Stimulated activated CD4-positive, alpha-beta T cell treated with anti-CD3 and anti-CD28 coated beads, Interleukin-4, amount 100 ng/mL, for 24 hours (primary cell): ENCODE measurements around the gene ASCC3.

Source experiments
- DNase-seq: peaks from one replicate; pipeline ENCODE4 v3.0.0-alpha.2; 2020

Gene ASCC3

DNA sequence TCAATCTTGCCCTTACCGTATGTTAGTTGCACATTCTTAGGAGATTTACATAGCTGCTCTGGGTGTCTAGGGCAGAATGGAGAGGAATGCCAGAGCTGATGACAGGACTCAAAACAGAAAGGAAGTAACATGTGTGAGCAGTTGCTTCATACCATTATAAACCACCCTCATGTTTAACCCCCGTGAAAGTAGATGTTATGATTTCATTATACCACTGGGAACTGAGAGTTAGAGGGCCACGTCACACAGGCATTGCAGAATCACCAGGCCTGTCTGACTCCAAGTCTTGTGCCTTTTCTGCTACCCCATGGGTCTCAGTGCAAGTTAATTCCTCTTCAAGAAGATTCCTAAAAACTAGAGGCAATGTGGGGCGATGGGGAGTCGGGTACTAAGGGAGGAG lies 392.9 kb downstream of the ASCC3 start:
- DNase-seq = no peak

DNA sequence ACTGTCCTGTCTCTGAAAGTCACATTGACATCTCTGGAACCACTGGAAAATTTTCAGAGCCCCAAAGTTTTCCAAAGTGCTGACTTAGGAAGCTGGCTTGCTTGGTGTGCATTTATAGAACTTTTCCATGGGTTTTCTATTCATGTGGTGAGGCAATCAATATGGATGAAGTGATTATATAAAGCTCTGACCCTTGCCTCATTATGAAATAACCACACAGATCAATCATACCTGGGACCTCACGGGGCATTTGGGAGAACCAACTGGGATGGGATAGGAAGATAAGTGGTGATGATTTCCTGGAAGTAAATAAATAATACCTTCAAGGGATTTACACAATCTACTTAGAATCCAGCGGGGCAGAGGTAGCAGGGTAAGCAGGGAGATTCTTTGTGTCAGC lies 393.5 kb downstream of the ASCC3 start:
- no peak for DNase-seq

DNA sequence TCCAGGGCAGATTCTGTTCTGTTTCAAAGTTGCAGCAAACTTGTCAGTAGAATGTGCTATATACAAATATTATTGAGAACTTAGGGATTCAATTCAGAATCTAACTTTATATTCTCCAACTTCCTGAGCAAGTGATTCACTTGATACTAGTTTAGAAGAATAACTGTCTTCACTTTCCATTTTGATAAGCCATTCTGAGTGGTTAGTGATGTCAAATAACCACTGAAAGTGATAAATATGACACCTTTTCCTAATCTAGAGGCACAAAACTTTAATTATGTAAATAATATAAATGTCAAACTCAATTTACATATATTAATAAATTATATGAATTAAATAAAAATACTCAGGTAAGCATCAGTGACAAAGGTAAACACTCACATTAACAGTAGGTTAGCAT lies 395.9 kb downstream of the ASCC3 start:
- no peak for DNase-seq

DNA sequence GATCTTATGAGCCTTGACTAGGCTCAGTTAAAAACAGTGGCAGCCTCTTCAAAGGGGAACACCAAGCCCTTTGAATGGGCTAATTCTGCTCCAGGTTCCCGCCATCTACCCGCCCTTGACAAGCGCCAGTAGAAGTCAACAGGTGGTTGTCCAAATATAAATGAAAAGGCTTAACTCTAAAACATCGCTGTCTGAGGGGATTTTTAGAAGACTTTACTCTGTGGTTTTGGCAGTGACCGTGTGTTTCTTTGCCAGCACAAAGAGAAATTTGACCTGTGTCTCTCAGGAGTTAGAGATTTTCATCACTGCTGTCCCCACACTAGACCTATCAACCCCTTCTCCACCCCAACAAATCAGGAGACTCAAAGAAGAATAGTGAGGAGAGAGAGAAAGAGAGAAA lies 396.7 kb downstream of the ASCC3 start:
- no peak for DNase-seq

DNA sequence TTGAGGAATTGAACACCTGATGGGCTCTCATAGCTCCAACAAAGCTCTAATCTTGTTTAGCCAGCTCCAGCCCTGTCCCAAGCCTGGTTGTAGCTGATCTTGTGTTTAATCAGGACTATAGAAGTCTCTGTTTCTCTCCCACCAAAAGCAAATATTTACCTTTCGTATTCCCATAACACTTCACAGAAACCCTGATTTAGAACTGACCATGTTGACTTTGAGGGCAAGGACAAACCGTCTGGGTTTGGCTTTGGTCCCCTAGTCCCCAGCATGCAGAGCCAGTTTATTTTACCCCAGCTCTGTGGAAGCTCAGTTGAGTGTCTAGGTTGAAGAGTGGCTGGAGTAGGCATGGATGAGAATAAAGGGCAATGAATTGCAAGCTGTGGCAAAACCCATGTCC lies 398.4 kb downstream of the ASCC3 start:
- DNase-seq = no peak

DNA sequence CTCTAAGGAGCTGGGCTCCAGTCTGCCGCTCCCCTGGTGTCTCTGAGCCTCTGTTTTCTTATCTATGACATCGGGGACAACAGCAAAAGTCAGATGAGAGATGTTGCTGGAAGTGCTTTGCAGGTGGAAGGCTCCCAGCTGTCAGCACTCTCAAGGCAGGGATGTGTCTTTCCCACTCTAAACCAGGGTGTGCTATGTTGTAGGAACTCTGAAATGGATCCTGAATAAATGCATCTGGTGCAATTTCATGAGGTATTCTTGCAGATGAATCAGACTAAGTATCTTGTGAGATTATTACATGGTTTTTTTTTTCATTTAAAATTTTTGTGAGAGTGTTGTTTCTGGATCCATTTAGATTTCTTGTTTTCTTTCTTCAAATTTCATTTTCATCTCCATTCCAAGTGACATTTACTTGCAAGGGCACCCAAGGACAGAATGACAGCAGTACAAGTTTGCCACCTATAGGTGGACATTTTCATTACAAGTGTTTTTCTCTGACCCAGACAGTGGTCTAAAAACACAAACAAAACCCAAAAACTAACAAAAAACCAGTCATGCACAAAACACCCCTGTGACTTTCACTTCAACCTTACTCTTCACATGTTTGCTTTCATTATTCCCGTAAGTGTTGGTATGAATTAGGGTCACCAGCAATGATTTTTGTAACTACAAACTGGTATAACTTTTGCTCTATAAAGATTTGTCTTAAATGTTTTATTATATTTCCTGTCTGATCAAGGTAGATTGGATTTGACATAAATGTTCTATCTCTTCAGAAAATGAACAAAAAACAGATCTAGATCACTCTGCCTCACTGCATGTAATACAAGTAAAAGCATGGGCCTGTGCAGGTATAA lies 401.7 kb downstream of the ASCC3 start:
- DNase-seq = no peak

DNA sequence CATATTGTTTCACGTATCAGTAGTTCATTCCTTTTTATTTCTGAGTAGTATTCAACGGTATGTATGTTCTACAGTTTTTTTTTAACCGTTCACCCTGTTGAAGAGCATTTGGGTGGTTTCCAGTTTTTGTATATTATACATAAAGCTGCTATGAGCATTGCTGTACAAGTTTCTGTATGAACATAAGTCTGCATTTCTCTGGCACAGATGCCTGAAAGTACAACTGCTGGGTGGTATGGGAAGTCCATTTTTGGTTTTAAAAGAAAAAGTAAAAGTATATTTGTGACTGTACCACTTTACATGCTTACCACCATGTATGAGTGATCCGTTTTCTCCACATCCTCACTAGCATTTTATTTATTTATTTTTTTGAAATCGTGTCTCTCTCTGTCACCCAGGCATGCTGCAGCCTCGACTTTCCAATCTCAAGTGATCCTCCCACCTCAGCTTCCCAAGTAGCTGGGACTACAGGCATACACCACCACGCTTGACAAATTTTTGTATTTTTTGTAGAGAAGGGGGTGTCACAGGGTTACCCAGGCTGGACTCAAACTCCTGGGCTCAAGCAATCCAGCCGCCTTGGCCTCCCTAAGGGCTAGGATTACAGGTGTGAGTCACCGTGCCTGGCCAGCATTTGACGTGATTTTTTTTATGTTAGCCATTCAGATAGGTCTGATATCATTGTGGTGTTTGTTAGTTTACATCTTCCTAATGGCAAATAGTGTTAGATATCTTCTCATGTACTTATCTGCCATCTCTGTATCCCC lies 405.4 kb downstream of the ASCC3 start:
- DNase-seq = no peak

DNA sequence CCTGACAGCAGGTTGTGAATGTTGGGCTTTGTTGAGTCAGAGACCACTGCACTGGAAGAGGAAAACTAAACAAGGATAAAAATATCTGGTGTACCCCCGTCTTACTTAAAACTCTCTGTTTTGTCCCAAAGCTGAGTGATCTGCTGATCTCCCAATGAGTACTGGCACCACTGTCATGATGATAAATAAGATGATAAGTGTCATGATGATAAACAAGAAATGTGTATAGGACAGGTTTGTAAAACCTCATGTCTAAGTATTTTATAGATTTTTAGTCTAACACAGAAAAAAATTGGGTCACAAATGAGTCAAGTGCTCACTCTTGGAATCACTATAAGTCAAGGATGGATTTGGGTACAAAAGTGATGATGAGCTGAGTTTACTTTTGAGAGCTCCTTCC lies 407.9 kb downstream of the ASCC3 start:
- no peak for DNase-seq

DNA sequence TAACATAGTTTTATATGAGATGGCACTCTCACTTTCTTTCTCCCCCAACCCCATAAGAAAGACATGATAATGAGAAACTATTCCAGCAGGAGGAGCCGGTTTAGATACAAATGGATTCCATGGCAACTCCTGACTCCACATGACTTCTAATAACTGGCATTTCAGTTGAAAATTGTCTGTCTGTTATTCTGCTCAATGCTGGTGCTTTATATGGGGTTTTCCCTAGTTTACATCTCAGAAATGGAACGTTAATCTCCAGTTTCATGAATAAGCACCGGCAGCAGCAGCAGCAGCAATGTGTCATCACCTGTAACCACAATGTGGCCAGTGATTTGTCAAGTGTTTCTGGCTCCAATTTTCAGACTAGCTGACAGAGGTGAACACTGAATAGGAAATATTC lies 408.5 kb downstream of the ASCC3 start:
- peak; percentile 27 for DNase-seq

DNA sequence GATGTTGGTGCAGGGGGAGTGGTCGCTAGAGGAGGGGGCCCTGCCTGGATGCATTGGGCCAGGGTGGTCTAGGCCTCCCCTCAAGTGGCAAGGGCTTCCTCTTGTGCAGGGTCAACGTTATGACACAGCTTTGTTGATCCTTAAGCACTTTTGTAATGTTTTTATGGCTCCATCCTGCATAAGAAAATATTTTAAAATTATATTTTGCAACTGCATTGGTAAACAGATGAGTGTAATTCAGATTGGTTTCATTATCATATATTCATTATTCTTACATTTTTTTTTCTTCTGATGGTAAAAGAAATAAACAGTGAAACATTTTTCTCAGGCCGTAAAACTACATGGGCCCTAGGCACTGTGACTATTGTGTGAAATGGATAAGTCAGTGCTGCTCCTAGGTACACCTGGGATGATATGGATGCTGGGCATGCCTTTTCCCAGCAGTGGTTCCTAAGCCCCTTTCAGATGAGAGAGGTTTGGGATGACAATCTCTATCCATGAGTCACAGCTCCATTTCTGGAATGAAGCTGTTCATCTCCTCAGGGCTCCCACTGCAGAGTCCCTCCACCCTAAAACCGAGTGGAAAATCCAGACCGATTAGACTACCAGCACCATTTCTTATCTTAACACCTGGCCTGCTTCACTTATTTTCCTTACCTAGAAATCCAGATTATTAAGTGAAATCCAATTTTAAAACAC lies 410.6 kb downstream of the ASCC3 start:
- DNase-seq = no peak

DNA sequence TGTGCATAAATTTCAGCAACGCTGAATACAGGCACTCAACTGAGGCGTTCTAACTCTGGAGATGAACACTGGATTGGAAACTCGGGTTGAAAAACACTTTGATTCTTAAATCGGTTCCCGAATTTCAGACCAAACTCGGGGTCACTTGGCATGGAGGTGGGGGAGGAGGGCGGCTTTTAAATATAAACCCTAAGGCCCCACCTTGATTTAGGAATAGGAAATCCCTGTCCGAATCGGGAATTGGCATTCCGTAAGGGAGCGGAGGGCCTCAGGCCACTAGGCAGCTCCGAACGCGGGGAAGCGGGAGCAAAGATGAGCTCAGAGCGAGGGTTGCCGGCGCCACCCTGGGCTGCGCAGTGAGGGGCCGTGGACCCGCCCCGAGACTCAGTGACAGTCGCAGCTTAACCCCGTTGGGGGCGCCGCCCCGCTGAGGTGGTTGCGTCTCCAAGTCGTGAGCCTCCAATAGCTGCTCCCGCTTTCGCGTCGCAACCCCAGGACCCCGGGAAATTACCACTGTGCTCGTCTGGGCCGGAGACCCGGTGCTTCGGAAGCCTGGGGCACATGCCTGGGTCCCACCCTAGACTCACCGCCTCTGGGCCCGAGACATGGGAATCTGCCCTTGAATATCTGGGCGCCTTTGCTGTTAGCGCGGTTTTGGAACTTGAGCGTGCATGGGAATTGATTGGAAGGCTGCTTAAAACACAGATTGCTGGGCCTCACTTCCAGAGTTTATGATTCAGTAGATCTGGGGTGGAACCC lies 411.8 kb downstream of the ASCC3 start:
- DNase-seq = no peak

DNA sequence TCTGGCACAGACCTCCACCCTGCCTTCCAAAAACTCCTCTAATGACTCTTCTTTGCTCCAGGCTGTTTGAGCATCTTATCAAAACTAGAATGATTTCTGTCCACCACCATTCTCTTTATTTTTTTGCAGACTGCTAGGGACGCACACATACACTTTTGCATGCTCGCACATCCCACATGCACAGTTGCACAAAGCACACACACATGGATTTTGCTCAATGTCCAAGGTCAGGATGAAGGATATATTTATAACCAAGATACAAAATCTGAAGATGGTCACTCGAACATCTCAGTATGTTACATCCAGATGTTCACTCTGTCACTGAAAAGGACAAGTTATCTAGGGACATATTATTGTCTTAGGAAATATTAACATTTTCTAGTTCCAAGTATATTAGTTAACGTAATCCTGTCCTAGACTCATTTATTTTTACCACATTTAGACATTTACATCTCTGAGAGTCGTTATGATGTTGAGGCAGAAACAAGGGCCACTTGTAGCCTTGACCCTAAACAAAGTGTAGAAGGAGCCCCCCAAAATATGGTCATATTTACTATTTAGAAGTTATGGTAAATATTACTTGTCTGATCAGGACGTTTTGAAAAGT lies 413.0 kb downstream of the ASCC3 start:
- DNase-seq = no peak

DNA sequence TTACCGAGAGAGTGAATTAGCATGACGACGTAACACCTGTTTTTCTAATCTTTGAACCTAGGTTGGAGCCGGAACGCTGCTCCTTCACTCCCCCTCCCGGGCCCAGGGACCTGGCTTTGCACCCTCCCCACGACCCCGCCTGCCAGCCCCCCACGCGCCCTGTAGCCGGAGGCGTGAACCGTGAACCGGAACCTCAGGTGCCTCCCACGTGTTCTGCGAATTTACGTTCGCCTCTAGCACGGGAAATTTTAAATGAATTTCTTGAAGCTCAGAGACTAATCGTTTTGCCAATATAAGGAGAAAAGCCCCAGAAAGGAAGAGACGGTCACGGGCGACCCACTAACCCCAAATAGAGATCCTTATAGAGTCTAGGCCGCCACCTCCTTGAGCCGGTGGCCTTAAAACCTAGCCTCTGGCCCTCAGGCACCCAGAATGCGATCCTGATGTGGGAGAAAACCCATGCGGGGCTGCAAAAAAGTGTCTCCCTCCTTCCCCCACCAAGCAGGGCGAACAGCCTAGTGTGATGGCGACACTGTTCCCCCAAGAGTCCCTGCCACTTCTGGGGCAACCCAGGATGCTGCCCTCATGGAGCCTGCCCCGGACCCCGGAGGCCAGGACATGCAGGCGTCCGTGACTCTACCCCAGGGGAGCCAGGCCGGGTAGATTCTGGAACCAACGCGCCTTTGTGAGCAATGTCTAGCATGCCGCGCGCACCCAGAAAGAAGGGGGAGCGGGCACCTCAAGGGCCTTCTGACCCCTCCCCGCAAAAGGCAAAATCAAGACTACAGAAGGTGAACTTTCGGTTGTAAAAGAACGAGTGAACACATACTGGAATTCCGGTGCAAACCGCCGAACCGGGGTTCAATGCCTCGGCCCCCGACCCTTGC lies 413.8 kb downstream of the ASCC3 start:
- DNase-seq = no peak

DNA sequence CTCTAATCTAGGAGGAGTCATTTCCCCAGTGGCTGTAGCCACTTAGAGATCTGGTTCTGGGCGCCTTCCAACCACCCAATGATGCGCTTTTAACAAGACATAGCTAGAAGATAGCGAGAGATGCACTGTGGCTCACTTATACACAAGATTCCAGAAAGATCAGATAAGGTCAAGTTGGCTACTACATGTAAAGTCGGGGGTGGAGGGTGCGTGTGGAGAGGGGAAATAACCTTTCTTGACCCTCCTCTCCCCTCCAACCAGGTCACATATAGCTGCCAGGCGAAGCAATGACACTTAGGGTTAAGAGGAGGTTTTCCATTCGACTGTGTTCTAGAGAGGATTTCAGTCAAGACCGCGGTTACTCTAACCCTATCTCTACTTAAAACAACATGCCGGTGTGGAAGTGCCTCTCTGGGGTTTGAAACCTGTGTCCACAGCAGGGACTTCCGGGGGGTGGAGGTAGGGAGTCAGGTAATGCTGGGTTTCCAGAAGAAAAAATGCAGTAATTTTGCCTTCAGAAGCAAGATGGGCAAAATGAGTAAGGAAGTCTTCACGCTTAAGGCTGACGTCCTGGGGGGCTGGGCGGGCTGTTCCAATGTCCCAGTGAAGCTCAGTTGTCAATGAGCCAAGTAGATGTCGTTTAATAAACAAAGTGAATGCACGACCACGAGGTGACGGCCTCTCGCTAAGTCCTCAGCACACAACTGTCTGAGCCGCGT lies 414.6 kb downstream of the ASCC3 start:
- no peak for DNase-seq

DNA sequence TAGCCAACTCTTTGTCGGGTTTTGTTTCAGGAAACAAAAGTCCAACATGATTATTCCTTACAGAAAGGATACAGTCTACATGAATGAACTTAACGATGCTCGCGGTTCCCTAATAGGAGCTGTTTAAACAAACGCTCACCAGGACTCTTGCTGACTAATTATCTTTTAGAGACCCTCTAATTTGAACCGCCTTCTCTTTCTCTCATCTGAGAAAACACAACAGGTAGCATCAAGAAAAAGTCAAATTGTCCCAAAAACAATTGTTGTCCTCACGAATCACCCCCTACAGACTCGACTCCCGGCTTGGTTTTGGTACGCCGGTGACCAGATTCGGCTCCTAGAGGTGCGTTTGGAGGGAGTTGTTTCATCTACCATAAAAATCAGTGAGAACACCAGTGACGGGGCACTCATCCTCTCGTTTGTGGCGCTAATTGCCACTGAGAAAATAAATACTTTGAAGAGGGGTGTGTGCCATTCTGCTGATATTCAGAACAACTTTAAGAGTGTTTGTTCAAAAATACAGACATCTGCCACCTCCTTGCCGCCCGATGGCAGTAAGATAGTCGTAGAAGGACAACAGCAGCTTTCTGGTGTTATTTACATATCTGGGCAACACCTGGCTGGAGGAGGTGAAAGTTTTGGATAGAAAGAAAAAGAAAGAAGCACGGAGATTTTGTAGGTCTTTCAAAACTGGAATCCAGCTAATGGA lies 415.3 kb downstream of the ASCC3 start:
- DNase-seq = no peak

DNA sequence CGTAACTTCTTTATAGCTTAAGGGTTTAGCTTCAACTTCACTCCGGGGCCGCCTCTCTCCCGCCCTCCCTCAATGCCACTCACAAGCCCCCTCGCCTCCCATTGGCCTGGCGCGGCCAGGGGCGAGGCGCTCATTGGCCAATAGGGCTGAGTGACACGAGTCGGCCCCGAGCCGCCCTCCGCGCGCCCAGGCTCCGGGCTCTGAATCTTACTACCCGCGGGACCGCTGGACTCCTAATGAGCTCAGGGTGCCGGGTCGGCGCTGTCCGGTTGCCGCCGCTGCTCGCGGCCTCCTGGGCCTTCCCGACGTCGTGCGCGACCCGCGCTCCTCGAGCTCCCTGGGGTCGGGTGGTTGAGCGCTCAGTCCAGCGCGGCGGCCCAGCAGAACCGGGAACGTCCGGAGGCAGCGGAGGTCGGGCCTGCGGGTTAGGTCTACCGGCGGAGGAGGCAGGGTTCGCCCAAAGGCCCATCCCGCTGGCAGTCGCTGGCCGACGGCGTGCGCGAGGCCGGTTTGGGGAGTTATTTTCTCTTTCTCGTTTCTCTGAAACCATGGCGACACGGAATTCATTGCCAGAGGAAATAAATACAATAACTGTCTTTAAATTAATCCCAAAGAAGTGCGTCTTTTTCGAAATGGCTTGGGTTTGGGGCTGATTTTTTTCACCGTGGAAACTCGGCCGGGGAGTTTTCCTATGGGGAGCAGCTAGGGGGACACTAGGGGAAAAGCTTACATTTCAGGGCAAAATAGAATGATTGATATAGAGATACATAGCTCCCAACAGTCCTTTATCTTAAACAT lies 416.0 kb downstream of the ASCC3 start, which contains the start of gene SIM1:
Gene SIM1 (minus strand): TSS at position 19 of the 798 bp plus-strand sequence. CDS start 1,453 bp downstream, outside the sequence.
- DNase-seq = no peak

DNA sequence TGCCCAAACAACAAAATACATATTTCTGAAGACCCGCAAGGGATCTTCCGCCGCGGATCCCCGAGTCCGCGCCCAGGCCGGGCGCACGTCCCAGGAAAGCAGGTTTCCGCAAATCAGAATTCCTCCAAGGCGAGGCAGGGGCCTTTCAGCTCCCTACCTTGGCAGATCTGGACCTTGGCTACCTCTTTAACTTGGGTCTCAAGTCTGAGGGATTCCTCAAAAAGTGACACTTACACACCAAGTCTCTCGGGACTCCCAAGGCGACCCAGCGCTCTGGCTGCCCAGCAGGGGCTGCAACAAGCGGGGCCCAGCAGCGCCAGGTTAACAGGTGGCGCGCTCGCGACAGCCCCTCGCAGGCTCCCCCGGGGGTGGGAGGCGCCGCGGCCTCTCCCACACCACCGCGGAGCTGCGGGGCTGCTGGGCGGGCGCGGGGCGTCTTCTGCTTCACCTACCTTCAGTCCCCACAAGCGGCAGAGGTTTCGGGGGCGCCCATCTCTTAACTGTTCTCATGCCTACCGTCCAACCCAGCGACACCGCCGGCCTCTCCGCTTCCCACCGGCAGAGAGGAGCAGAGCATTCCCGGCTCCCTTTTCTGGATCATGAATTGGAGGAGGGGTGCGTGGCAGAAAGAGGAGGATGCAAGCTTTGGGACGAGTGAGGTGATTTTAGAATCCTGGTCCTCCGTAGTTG lies 416.8 kb downstream of the ASCC3 start:
- DNase-seq = no peak

DNA sequence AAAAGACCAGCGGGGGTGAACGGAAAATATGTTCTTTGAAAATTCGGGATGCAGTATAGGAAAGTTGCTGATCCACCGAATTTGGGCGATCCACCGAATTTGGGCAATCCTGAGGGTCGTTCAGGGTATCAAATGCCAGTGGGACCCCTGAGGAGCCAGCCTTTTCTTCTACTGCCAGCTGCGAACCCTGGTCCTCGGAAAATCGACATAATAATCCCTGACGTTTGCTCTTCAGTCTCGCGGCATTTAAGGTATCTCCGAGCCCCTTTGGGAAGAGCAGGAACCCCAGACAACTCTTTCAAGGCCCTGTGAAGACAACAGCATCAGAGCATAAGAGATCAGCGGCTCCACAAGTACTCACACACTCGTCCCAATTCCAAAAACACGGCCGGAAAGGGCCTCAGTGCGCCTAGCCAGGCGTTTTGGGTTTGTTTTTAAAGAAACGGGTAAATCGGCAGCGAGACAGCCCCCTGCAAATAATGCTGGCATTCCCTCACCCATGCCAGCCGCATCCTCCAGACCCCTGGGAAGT lies 417.4 kb downstream of the ASCC3 start:
- no peak for DNase-seq
